Hepatocyte (in vitro differentiated cells): ENCODE measurements around the gene IL15RA.

Source experiments
- EZH2 ChIP-seq: fragments of 200-600 bp; sonication (generic); IDR thresholded peaks from 2 replicates; pipeline ENCODE4 v1.6.1; 2016; ENCODE audit warnings: antibody characterized with exemption, mild to moderate bottlenecking, borderline replicate concordance
- TF ChIP-seq, protein P1 (sequence below): fragments of 200-600 bp; sonication (generic); IDR thresholded peaks from 2 replicates; pipeline ENCODE4 v1.5.1; 2016; ENCODE audit warnings: antibody characterized with exemption, mild to moderate bottlenecking; ENCODE audit not compliant: poor library complexity

GRCh38 chr10:5958675-5959074 is 18.7 kb downstream of the IL15RA start:
- TF ChIP-seq EZH2 = no peak
- TF ChIP-seq, protein P1, sequence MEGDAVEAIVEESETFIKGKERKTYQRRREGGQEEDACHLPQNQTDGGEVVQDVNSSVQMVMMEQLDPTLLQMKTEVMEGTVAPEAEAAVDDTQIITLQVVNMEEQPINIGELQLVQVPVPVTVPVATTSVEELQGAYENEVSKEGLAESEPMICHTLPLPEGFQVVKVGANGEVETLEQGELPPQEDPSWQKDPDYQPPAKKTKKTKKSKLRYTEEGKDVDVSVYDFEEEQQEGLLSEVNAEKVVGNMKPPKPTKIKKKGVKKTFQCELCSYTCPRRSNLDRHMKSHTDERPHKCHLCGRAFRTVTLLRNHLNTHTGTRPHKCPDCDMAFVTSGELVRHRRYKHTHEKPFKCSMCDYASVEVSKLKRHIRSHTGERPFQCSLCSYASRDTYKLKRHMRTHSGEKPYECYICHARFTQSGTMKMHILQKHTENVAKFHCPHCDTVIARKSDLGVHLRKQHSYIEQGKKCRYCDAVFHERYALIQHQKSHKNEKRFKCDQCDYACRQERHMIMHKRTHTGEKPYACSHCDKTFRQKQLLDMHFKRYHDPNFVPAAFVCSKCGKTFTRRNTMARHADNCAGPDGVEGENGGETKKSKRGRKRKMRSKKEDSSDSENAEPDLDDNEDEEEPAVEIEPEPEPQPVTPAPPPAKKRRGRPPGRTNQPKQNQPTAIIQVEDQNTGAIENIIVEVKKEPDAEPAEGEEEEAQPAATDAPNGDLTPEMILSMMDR = no peak
